ENCODE measurements around the gene UBE2D2. TPM values are rescaled to one million over a fixed set of nuclear protein-coding genes. Genes with fewer than 3 reads are reported as not detected.

Gene UBE2D2
- total and polyA plus RNA-seq, 10 of the 15 experiments (the other 5 are each of a cell fraction or from before 2014, with no cell fraction given): 58.6 to 245 (median 128) TPM

- TF ChIP-seq REST (IDR thresholded peaks at IDR 0.05; ENCODE audit: low read depth, low read length): no peak
- no peak for TF ChIP-seq PML (IDR thresholded peaks at IDR 0.05; ENCODE audit: low read length)
- peak; percentile 32; the same call in 1 of the 2 replicates for TF ChIP-seq IRF4 (IDR thresholded peaks at IDR 0.05; ENCODE audit: low read depth, low read length)
- no peak for TF ChIP-seq MXI1 (IDR thresholded peaks at IDR 0.05; ENCODE audit: low read depth, low read length)
- TF ChIP-seq EZH2 (IDR thresholded peaks at IDR 0.05; ENCODE audit: borderline replicate concordance, control insufficient read depth, low read depth, low read length): no peak
- TF ChIP-seq MYC (IDR thresholded peaks at IDR 0.05; ENCODE audit: insufficient read depth, insufficient read length, insufficient replicate concordance, low read length, severe bottlenecking): no peak
- no peak for TF ChIP-seq PRDM15 (CRISPR knock-in tag; IDR thresholded peaks at IDR 0.05)
- TF ChIP-seq GATAD2B (conservative IDR thresholded peaks at IDR 0.05; ENCODE audit: low read depth): no peak
- no peak for TF ChIP-seq USF2 (IDR thresholded peaks at IDR 0.05; ENCODE audit: borderline replicate concordance, low read depth, low read length)
- TF ChIP-seq POLR2AphosphoS2 (IDR thresholded peaks at IDR 0.05; ENCODE audit: low read depth, low read length): no peak
- no peak for TF ChIP-seq FOS (IDR thresholded peaks at IDR 0.05; ENCODE audit: borderline replicate concordance, extremely low read depth, insufficient read length)
- TF ChIP-seq POU2F2 (IDR thresholded peaks at IDR 0.05; ENCODE audit: borderline replicate concordance, low read depth, low read length): peak; percentile 53; the same call in 1 of the 3 replicates
- 0 out of 2 replicates have a peak, but pooled peaks have one; percentile 52 for TF ChIP-seq DPF2 (IDR thresholded peaks at IDR 0.05)
- TF ChIP-seq HSF1 (IDR thresholded peaks at IDR 0.05; ENCODE audit: low read depth, low read length): no peak
- no peak for TF ChIP-seq CBX5 (IDR thresholded peaks at IDR 0.05; ENCODE audit: low read depth)
- 0 out of 2 replicates have a peak, but pooled peaks have one; percentile 58 for TF ChIP-seq MLLT1 (IDR thresholded peaks at IDR 0.05)
- TF ChIP-seq ASH2L (IDR thresholded peaks at IDR 0.05; ENCODE audit: borderline replicate concordance, low read depth): no peak
These were observed 37.3 kb upstream of the UBE2D2 start (continued) for GRCh38 chr5:139523635-139524445.
